ENCODE data around the gene PLSCR1. TPM values are rescaled to one million over a fixed set of nuclear protein-coding genes. Genes with fewer than 3 reads are reported as not detected.

PLSCR1 gene
- polyA plus RNA-seq, 3 donors: 103 to 221 (median 127) TPM

DNA sequence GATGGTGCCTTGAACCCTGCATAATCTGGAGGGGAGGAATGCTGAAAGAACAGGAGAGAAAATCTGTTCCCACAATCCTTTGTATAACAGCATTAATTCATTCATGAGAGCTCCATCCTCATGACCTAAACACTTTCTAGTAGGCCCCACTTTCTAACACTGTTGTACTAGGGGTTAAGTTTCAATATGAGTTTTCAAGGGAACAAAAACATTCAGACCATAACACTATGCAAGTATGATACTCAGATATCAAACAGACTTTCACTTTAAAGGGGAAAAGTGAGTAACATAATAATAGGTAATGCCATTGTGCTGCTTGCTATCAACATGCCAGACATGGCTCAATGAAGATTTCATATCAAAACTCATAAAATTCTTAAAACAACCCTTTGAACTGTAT lies 42.7 kb downstream of the PLSCR1 start:
- no peak for DNase-seq

DNA sequence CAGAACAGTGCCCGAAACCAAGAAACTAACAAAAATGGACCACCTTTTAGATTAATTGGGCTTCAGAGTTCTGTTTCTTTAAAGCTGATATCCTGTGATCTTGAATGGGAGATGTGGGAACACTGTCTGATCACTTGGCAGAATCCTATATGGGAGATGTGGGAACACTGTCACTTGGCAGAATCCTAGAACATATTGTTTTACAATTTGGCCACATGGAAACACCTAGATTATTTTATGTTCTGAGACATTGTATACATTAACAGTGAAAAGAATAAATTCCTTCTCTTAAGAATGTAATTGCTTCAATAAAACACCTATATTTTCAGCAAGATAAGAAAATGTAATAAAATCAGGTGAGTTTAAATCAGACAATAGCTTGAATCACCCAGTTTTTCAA lies 44.7 kb downstream of the PLSCR1 start:
- Histone ChIP-seq H3K4me3 (replicated peaks in 1 of 3; ENCODE audit: low read depth in 2 of 3, low read length in 3 of 3) (no peak overlapping the region), H3K36me3 (replicated peaks in 1 of 2; ENCODE audit: control insufficient read depth in 1 of 2, insufficient read depth in 2 of 2, low read length in 2 of 2) (no peaks in the 10 kb centered on the region), H3K4me2 (replicated peaks; ENCODE audit: extremely low read depth, low read length, poor library complexity, severe bottlenecking) (no peak overlapping the region), H3K27ac (ENCODE audit: low read depth in 1 of 2, low read length in 2 of 2) (no peak overlapping the region), H3K9me3 (replicated peaks in 1 of 2; ENCODE audit: control insufficient read depth in 1 of 2, insufficient read depth in 1 of 2, low read length in 2 of 2) (peaks cover 0 to 8% of the 10 kb centered on the region in 2 donors), H3K79me2 (ENCODE audit: insufficient read depth, low read length) (no peaks in the 10 kb centered on the region), H4K20me1 (ENCODE audit: insufficient read depth, low read length) (no peaks in the 10 kb centered on the region), H3K27me3 (ENCODE audit: control insufficient read depth in 2 of 2, insufficient read depth in 2 of 2, low read length in 2 of 2) (no peaks in the 10 kb centered on the region), H2AFZ (ENCODE audit: insufficient read depth, low read depth, low read length, poor library complexity, severe bottlenecking) (no peak overlapping the region), H3K4me1 (ENCODE audit: control insufficient read depth in 1 of 2, insufficient read depth in 2 of 2, low read length in 2 of 2) (no peaks in the 10 kb centered on the region), H3K9ac (ENCODE audit: insufficient read depth, low read length, poor library complexity, severe bottlenecking) (no peak overlapping the region)
- Mint-ChIP-seq H3K36me3 (peaks cover 0 to 4% of the 10 kb centered on the region in 2 donors), H3K4me3 (no peak overlapping the region), H3K27ac (no peak overlapping the region), H3K9me3 (peaks cover 4 to 14% (median 8%) of the 10 kb centered on the region in 7 donors), H3K27me3 (ENCODE audit: low read depth in 3 of 3) (peaks cover 0 to 2% (median 0%) of the 10 kb centered on the region in 3 donors), H3K4me1 (peaks cover 4% of the 10 kb centered on the region)
- intact Hi-C loops (cut with micrococcal nuclease): loop anchor here in 1 of 2 donors (10.0 kb wide), 1 partner anchor 55 kb away; no protein-coding TSS in a partner anchor
- WGBS (ENCODE audit: insufficient coverage): 100% methylated on average over 1 of the region's 1 CpG
- no peak for DNase-seq
- TF ChIP-seq, protein P1, sequence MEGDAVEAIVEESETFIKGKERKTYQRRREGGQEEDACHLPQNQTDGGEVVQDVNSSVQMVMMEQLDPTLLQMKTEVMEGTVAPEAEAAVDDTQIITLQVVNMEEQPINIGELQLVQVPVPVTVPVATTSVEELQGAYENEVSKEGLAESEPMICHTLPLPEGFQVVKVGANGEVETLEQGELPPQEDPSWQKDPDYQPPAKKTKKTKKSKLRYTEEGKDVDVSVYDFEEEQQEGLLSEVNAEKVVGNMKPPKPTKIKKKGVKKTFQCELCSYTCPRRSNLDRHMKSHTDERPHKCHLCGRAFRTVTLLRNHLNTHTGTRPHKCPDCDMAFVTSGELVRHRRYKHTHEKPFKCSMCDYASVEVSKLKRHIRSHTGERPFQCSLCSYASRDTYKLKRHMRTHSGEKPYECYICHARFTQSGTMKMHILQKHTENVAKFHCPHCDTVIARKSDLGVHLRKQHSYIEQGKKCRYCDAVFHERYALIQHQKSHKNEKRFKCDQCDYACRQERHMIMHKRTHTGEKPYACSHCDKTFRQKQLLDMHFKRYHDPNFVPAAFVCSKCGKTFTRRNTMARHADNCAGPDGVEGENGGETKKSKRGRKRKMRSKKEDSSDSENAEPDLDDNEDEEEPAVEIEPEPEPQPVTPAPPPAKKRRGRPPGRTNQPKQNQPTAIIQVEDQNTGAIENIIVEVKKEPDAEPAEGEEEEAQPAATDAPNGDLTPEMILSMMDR (IDR thresholded peaks at IDR 0.05): no peak

More for the DNA sequence above, 42.7 kb downstream of the PLSCR1 start:
- Histone ChIP-seq H3K9me3 (replicated peaks in 1 of 2; ENCODE audit: control insufficient read depth in 1 of 2, insufficient read depth in 1 of 2, low read length in 2 of 2) (peaks cover 0 to 8% of the 10 kb centered on the region in 2 donors), H3K4me2 (replicated peaks; ENCODE audit: extremely low read depth, low read length, poor library complexity, severe bottlenecking) (no peak overlapping the region), H3K27me3 (ENCODE audit: control insufficient read depth in 2 of 2, insufficient read depth in 2 of 2, low read length in 2 of 2) (no peaks in the 10 kb centered on the region), H3K27ac (ENCODE audit: low read depth in 1 of 2, low read length in 2 of 2) (no peak overlapping the region), H3K36me3 (replicated peaks in 1 of 2; ENCODE audit: control insufficient read depth in 1 of 2, insufficient read depth in 2 of 2, low read length in 2 of 2) (no peaks in the 10 kb centered on the region), H2AFZ (ENCODE audit: insufficient read depth, low read depth, low read length, poor library complexity, severe bottlenecking) (no peak overlapping the region), H4K20me1 (ENCODE audit: insufficient read depth, low read length) (no peaks in the 10 kb centered on the region), H3K9ac (ENCODE audit: insufficient read depth, low read length, poor library complexity, severe bottlenecking) (no peak overlapping the region), H3K4me3 (replicated peaks in 1 of 3; ENCODE audit: low read depth in 2 of 3, low read length in 3 of 3) (no peak overlapping the region), H3K4me1 (ENCODE audit: control insufficient read depth in 1 of 2, insufficient read depth in 2 of 2, low read length in 2 of 2) (peaks cover 8 to 10% of the 10 kb centered on the region in 2 donors), H3K79me2 (ENCODE audit: insufficient read depth, low read length) (no peaks in the 10 kb centered on the region)
- Mint-ChIP-seq H3K4me3 (no peak overlapping the region), H3K4me1 (peaks cover 16% of the 10 kb centered on the region), H3K27me3 (ENCODE audit: low read depth in 3 of 3) (peaks cover 0 to 2% (median 0%) of the 10 kb centered on the region in 3 donors), H3K36me3 (peaks cover 3 to 4% of the 10 kb centered on the region in 2 donors), H3K27ac (no peak overlapping the region), H3K9me3 (peaks cover 4 to 14% (median 8%) of the 10 kb centered on the region in 7 donors)
- intact Hi-C loops (cut with micrococcal nuclease): loop anchor here in 1 of 2 donors (10.0 kb wide), 1 partner anchor 53 kb away; no protein-coding TSS in a partner anchor
- TF ChIP-seq, protein P1 (IDR thresholded peaks at IDR 0.05): no peak
